Caki2 (cell line): ENCODE measurements around the gene SLC25A25. TPM values are rescaled to one million over a fixed set of nuclear protein-coding genes. Genes with fewer than 3 reads are reported as not detected.
"Not testable (repeated sequence)": the region's sequence is repeated elsewhere in the genome, so short reads cannot be mapped to it uniquely, and the experiment has no call there.

Experiments
- DNase-seq: peaks from one replicate; pipeline ENCODE4 v3.0.0-alpha.2; 2015; ENCODE audit warnings: low read depth
- in situ Hi-C: cut with HindIII; loops from 2 replicates; pipeline ENCODE4 v1.10.0; 2016; ENCODE audit warnings: low sequenced_read_pairs, low pct_unique_long_range_greater_than_20kb, mixed read lengths
- total RNA-seq: library from RNA; depleted of rRNA; stranded (reverse); fragments of >200 nt; shearing (Covaris generic); gene quantifications from 2 replicates; pipeline ENCODE4 v1.2.3, GENCODE V29; 2014; ENCODE audit warnings: low replicate concordance

SLC25A25 gene
- total RNA-seq, 1 experiment from 2014 or later, result 5.0 TPM

DNA sequence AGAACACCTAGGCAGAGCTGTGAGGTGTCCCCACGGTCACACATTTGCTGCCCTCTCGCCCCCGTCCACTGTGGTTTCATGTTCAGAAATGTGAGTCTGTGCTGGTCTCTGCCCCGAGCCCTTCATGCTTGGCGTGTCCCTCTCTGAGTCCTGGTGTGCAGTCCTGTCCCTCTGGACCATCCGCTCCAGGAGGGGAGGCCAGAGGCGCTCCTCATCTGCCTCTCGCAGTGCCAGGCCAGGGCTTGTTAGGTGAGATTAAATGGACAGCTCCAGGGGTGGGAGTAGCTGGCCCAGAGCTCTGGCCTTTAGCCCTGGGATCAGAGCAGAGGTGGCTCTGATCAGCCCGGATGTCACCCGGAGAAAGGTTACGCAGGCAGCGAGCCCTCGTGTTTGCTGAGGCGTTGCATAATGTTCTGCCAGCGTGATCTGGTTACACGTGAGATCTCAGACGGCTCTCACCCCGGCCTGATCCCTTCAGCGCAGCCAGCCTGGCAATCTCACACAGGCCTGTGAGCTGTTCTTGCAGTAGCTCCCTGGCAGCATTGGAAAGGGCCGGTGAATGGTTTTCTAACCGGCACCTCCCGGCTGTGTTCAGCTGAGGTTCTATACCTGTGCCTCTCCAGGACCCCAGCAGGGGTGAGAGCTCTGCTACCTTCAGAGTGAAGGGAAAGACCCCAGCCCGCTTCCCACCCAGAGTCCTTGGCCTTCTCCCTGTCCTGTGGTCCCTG, 35.0 kb downstream of the SLC25A25 start:
- in situ Hi-C loops, result no loop called here
- no peak for DNase-seq

DNA sequence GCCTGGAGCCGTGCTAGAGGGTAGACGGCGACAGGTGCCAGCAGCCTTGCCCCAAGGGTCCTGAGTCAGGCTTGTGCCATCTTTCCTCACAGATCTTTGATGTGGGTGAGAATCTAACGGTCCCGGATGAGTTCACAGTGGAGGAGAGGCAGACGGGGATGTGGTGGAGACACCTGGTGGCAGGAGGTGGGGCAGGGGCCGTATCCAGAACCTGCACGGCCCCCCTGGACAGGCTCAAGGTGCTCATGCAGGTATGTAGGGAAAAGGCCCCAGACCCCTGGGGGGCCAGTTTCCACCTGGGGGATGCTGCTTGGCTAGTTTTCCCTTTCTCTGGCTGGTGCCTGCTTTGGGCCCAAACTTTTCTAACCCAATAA, 35.5 kb downstream of the SLC25A25 start:
- no peak for DNase-seq
- in situ Hi-C loops, result no loop called here

DNA sequence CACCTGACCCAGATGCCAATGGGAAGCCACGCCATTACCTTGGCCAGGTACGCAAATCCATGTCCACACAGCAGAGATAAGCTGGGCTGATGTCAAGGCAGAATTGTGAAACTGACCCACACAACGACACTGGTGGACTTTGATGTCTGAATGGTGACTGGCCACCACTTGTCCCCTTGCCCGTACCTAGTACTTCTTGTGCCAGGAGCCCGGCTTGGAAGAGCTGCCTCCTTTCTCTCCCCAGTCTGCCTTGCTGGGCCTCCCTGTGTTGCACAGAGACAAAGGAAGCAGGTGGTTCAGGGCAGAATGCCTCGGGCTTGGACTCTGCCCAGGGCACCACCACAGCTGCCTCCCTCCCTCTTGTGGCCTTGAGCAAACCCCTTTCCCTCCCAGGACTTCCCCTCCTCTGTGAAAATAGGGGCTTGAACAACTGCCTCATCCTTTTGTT, 36.2 kb downstream of the SLC25A25 start:
- in situ Hi-C loops, result no loop called here
- no peak for DNase-seq

DNA sequence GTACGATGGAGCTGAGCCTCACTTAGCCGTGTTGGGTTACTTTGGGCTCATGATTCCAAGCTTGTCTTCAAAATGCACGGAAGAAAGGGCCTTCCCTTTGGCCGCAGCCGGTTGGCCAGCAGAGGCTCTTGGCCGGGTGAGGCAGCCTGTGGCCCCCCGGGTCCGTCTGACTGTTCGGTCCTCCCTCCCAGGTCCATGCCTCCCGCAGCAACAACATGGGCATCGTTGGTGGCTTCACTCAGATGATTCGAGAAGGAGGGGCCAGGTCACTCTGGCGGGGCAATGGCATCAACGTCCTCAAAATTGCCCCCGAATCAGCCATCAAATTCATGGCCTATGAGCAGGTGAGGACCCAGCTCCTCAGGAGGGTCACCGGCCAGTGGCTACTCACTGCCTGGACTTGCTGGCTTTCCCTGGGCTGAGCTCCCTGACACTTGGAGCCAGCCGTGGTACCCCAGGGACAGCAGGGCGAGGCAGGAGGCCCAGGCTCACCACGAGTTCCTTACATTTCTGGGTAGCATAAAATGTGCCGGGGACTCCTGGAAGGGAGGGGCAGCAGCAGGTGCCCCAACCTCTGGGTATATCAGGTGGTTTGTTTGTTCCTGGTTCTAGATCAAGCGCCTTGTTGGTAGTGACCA, 37.6 kb downstream of the SLC25A25 start:
- in situ Hi-C loops, result no loop called here
- DNase-seq, result no peak

- no peak for DNase-seq
- in situ Hi-C loops, result no loop called here
Measured at GRCh38 chr9:128106181-128106939, 38.3 kb downstream of the SLC25A25 start.

DNA sequence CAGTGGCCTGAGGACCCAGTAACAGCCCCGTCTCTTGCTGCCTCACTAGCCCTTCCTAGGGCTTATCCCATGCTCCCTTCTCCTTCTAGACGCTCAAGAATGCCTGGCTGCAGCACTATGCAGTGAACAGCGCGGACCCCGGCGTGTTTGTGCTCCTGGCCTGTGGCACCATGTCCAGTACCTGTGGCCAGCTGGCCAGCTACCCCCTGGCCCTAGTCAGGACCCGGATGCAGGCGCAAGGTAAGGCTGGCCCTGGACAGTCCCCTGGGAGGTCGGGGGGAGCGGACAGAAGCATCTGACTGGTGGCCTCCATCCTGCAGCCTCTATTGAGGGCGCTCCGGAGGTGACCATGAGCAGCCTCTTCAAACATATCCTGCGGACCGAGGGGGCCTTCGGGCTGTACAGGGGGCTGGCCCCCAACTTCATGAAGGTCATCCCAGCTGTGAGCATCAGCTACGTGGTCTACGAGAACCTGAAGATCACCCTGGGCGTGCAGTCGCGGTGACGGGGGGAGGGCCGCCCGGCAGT, 39.0 kb downstream of the SLC25A25 start:
- in situ Hi-C loops, result no loop called here
- no peak for DNase-seq

DNA sequence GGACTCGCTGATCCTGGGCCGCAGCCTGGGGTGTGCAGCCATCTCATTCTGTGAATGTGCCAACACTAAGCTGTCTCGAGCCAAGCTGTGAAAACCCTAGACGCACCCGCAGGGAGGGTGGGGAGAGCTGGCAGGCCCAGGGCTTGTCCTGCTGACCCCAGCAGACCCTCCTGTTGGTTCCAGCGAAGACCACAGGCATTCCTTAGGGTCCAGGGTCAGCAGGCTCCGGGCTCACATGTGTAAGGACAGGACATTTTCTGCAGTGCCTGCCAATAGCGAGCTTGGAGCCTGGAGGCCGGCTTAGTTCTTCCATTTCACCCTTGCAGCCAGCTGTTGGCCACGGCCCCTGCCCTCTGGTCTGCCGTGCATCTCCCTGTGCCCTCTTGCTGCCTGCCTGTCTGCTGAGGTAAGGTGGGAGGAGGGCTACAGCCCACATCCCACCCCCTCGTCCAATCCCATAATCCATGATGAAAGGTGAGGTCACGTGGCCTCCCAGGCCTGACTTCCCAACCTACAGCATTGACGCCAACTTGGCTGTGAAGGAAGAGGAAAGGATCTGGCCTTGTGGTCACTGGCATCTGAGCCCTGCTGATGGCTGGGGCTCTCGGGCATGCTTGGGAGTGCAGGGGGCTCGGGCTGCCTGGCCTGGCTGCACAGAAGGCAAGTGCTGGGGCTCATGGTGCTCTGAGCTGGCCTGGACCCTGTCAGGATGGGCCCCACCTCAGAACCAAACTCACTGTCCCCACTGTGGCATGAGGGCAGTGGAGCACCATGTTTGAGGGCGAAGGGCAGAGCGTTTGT, 39.6 kb downstream of the SLC25A25 start:
- DNase-seq, result no peak
- in situ Hi-C loops, result no loop called here

DNA sequence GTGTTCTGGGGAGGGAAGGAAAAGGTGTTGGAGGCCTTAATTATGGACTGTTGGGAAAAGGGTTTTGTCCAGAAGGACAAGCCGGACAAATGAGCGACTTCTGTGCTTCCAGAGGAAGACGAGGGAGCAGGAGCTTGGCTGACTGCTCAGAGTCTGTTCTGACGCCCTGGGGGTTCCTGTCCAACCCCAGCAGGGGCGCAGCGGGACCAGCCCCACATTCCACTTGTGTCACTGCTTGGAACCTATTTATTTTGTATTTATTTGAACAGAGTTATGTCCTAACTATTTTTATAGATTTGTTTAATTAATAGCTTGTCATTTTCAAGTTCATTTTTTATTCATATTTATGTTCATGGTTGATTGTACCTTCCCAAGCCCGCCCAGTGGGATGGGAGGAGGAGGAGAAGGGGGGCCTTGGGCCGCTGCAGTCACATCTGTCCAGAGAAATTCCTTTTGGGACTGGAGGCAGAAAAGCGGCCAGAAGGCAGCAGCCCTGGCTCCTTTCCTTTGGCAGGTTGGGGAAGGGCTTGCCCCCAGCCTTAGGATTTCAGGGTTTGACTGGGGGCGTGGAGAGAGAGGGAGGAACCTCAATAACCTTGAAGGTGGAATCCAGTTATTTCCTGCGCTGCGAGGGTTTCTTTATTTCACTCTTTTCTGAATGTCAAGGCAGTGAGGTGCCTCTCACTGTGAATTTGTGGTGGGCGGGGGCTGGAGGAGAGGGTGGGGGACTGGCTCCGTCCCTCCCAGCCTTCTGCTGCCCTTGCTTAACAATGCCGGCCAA, 40.4 kb downstream of the SLC25A25 start:
- no peak for DNase-seq
- in situ Hi-C loops, result no loop called here

DNA sequence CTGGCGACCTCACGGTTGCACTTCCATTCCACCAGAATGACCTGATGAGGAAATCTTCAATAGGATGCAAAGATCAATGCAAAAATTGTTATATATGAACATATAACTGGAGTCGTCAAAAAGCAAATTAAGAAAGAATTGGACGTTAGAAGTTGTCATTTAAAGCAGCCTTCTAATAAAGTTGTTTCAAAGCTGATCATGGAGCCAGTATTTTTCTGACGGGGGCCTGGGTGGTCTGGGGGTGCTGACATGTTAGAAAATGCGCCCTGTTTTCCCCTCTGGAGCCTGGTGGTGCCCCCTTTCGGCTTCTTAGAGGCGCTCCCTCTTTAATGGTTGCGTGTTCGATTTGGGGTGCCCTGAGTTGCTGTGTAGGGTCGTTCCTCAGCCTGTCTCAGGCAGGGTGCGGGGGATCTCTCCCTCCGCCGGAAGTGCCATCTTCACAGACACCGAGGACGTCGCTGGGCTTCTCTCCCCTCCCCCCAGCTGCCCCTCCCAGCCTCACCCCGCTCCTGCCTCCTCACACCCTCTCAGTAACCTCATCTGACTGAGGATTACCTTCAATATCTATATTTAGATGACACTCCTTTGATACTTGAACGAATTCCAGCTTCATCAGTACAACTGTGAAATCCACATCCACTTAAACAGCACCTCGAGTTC, 41.1 kb downstream of the SLC25A25 start:
- in situ Hi-C loops, result no loop called here

GRCh38 chr9:128111726-128112125, 43.7 kb downstream of the SLC25A25 start:
- DNase-seq, in situ Hi-C loops: not testable (repeated sequence)

More for the DNA sequence above, 41.1 kb downstream of the SLC25A25 start:
- DNase-seq, result no peak

- no peak for DNase-seq
- in situ Hi-C loops, result no loop called here
Measured at GRCh38 chr9:128113526-128114325, 45.7 kb downstream of the SLC25A25 start.

GRCh38 chr9:128114326-128115186, 46.5 kb downstream of the SLC25A25 start:
- in situ Hi-C loops, result no loop called here
- DNase-seq, result no peak

DNA sequence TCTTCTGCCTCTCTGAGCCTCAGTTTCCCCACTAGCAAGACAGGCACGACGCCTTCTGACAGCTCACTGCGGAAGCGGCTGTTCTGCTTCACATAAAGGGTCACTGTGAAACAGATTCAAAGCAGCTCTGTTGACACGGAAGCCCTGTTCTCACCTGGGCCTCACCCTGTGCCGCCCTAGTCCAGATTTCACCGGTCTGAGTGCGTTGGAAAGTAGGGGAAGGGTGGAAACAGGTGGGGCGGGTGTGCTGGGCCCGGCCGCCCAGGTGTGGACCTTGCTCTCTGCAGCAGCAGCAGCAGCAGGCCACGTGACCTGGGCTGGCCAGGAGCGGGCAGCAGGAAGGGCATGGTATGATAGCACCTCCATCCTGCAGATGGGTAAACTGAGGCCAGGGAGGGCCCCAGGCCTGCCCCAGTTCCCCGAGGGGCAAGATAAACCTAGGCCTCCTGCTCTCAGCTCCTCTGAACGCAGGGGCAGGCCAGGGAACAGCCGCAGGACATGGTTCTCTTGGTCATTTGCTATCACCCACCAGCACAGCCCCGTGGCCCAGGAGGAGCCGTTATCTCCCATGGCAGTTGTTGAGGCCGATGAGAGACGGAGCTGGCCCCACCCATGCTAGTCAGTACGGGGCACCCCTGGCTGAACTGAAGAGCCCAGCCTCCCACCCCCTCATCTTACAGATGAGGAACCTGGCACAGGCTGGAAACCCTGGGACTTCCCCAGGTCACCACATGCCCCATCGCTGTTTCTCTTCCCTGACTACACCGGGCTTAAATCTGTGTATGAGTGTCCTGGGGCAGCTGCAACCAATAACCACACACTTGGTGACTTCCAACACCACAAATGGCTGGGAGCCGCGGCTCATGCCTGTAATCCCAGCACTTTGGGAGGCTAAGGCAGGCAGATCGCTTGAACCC, 47.4 kb downstream of the SLC25A25 start:
- no peak for DNase-seq
- in situ Hi-C loops, result no loop called here
